ENCODE results near the gene PLEKHG4. TPM values are rescaled to one million over a fixed set of nuclear protein-coding genes. Genes with fewer than 3 reads are reported as not detected.

Gene PLEKHG4
- total RNA-seq, 1 experiment from 2014 or later: 5.9 TPM

GRCh38 chr16:67245674-67246080 lies 33.7 kb upstream of the PLEKHG4 start:
- TF ChIP-seq ZNF263 (CRISPR knock-in tag; IDR thresholded peaks at IDR 0.05; ENCODE audit: low read depth): no peak
- TF ChIP-seq NFYB (CRISPR knock-in tag; conservative IDR thresholded peaks at IDR 0.05; ENCODE audit: low read depth): no peak
- no peak for TF ChIP-seq HMGA2 (CRISPR knock-in tag; IDR thresholded peaks at IDR 0.05)
- TF ChIP-seq ZBTB21 (CRISPR knock-in tag; IDR thresholded peaks at IDR 0.05; ENCODE audit: borderline replicate concordance): no peak
- TF ChIP-seq NFE2L1 (CRISPR knock-in tag; IDR thresholded peaks at IDR 0.05): no peak
- TF ChIP-seq JAZF1 (CRISPR knock-in tag; IDR thresholded peaks at IDR 0.05): no peak
- TF ChIP-seq, protein P1, sequence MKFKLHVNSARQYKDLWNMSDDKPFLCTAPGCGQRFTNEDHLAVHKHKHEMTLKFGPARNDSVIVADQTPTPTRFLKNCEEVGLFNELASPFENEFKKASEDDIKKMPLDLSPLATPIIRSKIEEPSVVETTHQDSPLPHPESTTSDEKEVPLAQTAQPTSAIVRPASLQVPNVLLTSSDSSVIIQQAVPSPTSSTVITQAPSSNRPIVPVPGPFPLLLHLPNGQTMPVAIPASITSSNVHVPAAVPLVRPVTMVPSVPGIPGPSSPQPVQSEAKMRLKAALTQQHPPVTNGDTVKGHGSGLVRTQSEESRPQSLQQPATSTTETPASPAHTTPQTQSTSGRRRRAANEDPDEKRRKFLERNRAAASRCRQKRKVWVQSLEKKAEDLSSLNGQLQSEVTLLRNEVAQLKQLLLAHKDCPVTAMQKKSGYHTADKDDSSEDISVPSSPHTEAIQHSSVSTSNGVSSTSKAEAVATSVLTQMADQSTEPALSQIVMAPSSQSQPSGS (CRISPR knock-in tag; IDR thresholded peaks at IDR 0.05; ENCODE audit: borderline replicate concordance, low read depth): no peak
- TF ChIP-seq, protein P2, sequence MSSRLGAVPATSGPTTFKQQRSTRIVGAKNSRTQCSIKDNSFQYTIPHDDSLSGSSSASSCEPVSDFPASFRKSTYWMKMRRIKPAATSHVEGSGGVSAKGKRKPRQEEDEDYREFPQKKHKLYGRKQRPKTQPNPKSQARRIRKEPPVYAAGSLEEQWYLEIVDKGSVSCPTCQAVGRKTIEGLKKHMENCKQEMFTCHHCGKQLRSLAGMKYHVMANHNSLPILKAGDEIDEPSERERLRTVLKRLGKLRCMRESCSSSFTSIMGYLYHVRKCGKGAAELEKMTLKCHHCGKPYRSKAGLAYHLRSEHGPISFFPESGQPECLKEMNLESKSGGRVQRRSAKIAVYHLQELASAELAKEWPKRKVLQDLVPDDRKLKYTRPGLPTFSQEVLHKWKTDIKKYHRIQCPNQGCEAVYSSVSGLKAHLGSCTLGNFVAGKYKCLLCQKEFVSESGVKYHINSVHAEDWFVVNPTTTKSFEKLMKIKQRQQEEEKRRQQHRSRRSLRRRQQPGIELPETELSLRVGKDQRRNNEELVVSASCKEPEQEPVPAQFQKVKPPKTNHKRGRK (CRISPR knock-in tag; IDR thresholded peaks at IDR 0.05; ENCODE audit: borderline replicate concordance): no peak
- TF ChIP-seq GABPB1 (CRISPR knock-in tag; IDR thresholded peaks at IDR 0.05): no peak
- ChIA-PET POLR2A (interaction anchor here (0.7 to 3.2 kb wide), 6 partner anchors 8 to 181 kb away, joined by 3 to 26 read pairs (median 10); partner anchors contain the start of gene TMEM208), CTCF (interaction anchor here (1.1 to 4.8 kb wide), 21 partner anchors 9 to 283 kb away, joined by 3 to 57 read pairs (median 11); partner anchors contain the start of genes ELMO3, KCTD19, LRRC36 and RIPOR1)
- no peak for DNase-seq (ENCODE audit: low spot score)
- Mint-ChIP-seq H3K9me3 (no peaks in the 10 kb centered on the region), H3K4me1 (peaks cover 43% of the 10 kb centered on the region), H3K27me3 (ENCODE audit: low read depth) (peaks cover 30% of the 10 kb centered on the region), H3K36me3 (no peaks in the 10 kb centered on the region), H3K4me3 (peak overlapping the region; percentile 89), H3K27ac (no peak overlapping the region)
- ATAC-seq: no peak

- ChIA-PET CTCF (interaction anchor here (0.5 to 5.0 kb wide), 47 partner anchors 8 to 301 kb away, joined by 3 to 57 read pairs (median 5); partner anchors contain the start of genes ATP6V0D1, B3GNT9, CES3 and ELMO3), POLR2A (interaction anchor here (0.6 to 3.2 kb wide), 8 partner anchors 9 to 197 kb away, joined by 3 to 26 read pairs (median 6); partner anchors contain the start of gene TMEM208)
- Mint-ChIP-seq H3K27me3 (ENCODE audit: low read depth) (peaks cover 34% of the 10 kb centered on the region), H3K4me3 (peak overlapping the region; percentile 89), H3K9me3 (no peaks in the 10 kb centered on the region), H3K36me3 (no peaks in the 10 kb centered on the region), H3K4me1 (peaks cover 41% of the 10 kb centered on the region), H3K27ac (peak overlapping the region; percentile 85)
- DNase-seq (ENCODE audit: low spot score) (peak; percentile 87), ATAC-seq (peak; percentile 50)
- TF ChIP-seq SMAD3 (CRISPR knock-in tag; IDR thresholded peaks at IDR 0.05; ENCODE audit: borderline replicate concordance): 0 out of 2 replicates have a peak, but pooled peaks have one; percentile 40
- TF ChIP-seq, protein P3, sequence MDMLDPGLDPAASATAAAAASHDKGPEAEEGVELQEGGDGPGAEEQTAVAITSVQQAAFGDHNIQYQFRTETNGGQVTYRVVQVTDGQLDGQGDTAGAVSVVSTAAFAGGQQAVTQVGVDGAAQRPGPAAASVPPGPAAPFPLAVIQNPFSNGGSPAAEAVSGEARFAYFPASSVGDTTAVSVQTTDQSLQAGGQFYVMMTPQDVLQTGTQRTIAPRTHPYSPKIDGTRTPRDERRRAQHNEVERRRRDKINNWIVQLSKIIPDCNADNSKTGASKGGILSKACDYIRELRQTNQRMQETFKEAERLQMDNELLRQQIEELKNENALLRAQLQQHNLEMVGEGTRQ (CRISPR knock-in tag; IDR thresholded peaks at IDR 0.05): peak; percentile 92
- 0 out of 2 replicates have a peak, but pooled peaks have one; percentile 33 for TF ChIP-seq FOXP1 (CRISPR knock-in tag; IDR thresholded peaks at IDR 0.05; ENCODE audit: borderline replicate concordance)
- TF ChIP-seq GABPB1 (CRISPR knock-in tag; IDR thresholded peaks at IDR 0.05): peak; percentile 67
- TF ChIP-seq AR (CRISPR knock-in tag; IDR thresholded peaks at IDR 0.05): no peak
- no peak for TF ChIP-seq KAT7 (CRISPR knock-in tag; IDR thresholded peaks at IDR 0.05; ENCODE audit: borderline replicate concordance)
- TF ChIP-seq TEAD4 (CRISPR knock-in tag; IDR thresholded peaks at IDR 0.05): peak; percentile 88; the same call in 1 of the 2 replicates
- TF ChIP-seq CREM (CRISPR knock-in tag; IDR thresholded peaks at IDR 0.05): peak; percentile 83
- TF ChIP-seq ELF4 (CRISPR knock-in tag; IDR thresholded peaks at IDR 0.05; ENCODE audit: low read depth): 0 out of 2 replicates have a peak, but pooled peaks have one; percentile 40
- TF ChIP-seq, protein P4, sequence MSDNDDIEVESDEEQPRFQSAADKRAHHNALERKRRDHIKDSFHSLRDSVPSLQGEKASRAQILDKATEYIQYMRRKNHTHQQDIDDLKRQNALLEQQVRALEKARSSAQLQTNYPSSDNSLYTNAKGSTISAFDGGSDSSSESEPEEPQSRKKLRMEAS (CRISPR knock-in tag; IDR thresholded peaks at IDR 0.05): peak; percentile 89
- peak; percentile 95; the same call in 1 of the 2 replicates for TF ChIP-seq TEAD1 (CRISPR knock-in tag; IDR thresholded peaks at IDR 0.05)
- no peak for TF ChIP-seq RELA (CRISPR knock-in tag; IDR thresholded peaks at IDR 0.05; ENCODE audit: borderline replicate concordance)
- TF ChIP-seq, protein P5, sequence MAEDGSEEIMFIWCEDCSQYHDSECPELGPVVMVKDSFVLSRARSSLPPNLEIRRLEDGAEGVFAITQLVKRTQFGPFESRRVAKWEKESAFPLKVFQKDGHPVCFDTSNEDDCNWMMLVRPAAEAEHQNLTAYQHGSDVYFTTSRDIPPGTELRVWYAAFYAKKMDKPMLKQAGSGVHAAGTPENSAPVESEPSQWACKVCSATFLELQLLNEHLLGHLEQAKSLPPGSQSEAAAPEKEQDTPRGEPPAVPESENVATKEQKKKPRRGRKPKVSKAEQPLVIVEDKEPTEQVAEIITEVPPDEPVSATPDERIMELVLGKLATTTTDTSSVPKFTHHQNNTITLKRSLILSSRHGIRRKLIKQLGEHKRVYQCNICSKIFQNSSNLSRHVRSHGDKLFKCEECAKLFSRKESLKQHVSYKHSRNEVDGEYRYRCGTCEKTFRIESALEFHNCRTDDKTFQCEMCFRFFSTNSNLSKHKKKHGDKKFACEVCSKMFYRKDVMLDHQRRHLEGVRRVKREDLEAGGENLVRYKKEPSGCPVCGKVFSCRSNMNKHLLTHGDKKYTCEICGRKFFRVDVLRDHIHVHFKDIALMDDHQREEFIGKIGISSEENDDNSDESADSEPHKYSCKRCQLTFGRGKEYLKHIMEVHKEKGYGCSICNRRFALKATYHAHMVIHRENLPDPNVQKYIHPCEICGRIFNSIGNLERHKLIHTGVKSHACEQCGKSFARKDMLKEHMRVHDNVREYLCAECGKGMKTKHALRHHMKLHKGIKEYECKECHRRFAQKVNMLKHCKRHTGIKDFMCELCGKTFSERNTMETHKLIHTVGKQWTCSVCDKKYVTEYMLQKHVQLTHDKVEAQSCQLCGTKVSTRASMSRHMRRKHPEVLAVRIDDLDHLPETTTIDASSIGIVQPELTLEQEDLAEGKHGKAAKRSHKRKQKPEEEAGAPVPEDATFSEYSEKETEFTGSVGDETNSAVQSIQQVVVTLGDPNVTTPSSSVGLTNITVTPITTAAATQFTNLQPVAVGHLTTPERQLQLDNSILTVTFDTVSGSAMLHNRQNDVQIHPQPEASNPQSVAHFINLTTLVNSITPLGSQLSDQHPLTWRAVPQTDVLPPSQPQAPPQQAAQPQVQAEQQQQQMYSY (CRISPR knock-in tag; IDR thresholded peaks at IDR 0.05): peak; percentile 48; the same call in 1 of the 2 replicates
- TF ChIP-seq ATF3 (CRISPR knock-in tag; conservative IDR thresholded peaks at IDR 0.05): no peak
Measured at GRCh38 chr16:67246081-67246755, 33.1 kb upstream of the PLEKHG4 start.
